GM19351 (cell line): ENCODE measurements around the gene BSN.

Experiments
- ATAC-seq: cut with Tn5 transposase; IDR thresholded peaks from one replicate; pipeline ENCODE4 v1.9.1; 2021; ENCODE audit warnings: mild to moderate bottlenecking, moderate library complexity; ENCODE audit not compliant: unreplicated experiment

The BSN gene

DNA sequence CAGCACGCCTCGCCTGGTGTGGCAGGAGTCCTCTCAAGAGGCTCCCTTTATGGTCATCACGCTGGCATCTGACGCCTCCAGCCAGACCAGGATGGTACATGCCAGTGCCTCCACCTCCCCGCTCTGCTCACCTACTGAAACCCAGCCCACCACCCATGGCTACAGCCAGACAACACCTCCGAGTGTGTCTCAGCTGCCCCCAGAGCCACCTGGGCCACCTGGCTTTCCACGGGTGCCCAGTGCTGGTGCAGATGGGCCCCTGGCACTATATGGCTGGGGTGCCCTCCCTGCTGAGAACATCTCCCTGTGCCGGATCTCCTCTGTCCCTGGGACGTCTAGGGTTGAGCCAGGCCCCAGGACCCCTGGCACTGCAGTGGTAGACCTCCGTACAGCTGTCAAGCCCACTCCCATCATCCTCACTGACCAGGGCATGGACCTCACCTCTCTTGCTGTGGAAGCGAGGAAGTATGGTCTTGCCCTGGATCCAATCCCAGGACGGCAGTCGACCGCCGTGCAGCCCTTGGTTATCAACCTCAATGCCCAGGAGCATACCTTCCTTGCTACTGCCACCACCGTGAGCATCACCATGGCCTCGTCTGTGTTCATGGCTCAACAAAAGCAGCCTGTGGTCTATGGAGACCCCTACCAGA is 100.0 kb downstream of the BSN start:
- ATAC-seq, result no peak

DNA sequence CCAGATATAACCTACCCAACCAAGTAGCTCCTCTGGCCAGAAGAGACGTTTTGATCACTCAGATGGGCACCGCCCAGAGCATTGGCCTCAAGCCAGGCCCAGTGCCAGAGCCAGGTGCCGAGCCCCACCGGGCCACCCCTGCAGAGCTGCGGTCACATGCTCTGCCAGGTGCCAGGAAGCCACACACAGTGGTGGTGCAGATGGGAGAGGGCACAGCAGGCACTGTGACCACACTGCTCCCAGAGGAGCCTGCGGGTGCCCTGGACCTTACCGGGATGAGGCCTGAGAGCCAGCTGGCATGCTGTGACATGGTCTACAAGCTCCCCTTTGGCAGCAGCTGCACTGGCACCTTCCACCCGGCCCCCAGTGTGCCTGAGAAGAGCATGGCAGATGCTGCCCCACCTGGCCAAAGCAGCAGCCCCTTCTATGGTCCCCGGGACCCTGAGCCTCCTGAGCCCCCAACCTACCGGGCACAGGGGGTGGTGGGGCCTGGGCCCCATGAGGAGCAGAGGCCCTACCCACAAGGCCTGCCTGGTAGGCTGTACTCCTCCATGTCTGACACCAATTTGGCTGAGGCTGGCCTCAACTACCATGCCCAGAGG is 100.8 kb downstream of the BSN start:
- no peak for ATAC-seq

DNA sequence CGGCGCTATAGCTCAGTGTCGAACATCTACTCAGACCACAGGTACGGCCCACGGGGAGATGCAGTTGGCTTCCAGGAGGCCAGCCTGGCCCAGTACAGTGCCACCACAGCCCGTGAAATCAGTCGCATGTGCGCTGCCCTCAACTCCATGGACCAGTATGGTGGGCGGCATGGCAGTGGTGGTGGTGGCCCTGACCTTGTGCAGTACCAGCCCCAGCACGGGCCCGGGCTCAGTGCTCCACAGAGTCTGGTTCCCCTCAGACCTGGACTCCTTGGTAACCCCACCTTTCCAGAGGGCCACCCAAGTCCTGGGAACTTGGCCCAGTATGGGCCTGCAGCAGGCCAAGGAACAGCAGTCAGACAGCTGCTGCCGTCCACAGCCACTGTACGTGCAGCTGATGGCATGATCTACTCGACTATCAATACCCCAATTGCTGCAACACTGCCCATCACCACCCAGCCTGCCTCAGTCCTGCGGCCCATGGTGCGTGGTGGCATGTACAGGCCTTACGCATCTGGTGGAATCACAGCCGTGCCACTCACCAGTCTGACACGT is 101.5 kb downstream of the BSN start:
- ATAC-seq, result no peak

DNA sequence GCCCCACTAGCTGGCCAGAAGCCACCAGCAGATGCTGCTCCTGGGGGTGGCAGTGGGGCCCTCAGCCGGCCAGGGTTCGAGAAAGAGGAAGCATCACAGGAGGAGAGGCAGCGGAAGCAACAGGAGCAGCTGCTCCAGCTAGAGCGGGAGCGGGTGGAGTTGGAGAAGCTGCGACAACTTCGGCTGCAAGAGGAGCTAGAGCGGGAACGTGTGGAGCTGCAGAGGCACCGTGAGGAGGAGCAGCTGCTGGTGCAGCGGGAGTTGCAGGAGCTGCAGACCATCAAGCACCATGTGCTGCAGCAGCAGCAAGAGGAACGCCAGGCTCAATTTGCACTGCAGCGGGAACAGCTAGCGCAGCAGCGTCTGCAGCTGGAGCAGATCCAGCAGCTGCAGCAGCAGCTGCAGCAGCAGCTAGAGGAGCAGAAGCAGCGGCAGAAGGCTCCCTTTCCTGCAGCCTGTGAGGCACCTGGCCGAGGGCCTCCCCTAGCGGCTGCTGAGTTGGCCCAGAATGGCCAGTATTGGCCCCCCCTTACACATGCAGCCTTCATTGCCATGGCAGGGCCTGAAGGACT is 102.3 kb downstream of the BSN start:
- no peak for ATAC-seq

DNA sequence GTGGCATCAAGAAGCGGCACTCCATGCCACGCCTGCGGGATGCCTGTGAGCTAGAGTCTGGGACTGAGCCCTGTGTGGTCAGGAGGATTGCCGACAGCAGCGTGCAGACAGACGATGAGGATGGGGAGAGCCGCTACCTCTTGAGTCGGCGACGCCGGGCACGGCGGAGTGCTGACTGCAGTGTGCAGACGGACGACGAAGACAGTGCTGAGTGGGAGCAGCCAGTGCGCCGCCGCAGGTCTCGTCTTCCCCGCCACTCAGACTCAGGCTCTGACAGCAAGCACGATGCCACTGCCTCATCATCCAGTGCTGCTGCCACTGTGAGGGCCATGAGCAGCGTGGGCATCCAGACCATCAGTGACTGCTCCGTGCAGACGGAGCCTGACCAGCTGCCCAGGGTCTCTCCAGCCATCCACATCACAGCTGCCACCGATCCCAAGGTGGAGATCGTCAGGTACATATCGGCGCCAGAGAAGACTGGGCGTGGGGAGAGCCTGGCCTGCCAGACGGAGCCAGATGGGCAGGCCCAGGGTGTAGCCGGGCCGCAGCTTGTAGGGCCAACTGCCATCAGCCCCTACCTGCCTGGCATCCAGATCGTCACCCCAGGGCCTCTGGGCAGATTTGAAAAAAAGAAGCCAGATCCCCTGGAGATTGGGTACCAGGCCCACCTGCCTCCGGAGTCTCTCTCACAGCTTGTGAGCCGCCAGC is 103.1 kb downstream of the BSN start:
- ATAC-seq, result no peak

DNA sequence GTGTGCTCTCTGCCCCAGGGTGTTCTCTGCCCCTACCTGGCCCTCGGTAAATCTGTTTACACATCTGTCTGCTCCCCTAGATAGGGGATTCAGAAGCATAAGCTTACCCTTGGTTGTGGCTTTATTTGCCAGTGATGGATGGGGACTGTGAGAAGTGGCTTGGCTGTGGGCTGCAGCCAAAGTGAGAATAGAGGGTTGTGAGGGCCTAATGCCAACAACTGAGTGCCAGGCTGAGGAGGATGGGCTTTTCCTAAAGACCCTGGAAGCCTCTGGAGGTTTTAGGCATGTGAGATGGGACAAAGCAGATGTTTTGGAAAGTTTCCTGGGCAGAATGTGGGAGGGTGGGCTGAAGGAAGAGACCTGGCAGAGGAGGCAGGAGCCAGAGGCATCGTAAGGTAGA is 104.4 kb downstream of the BSN start:
- no peak for ATAC-seq

DNA sequence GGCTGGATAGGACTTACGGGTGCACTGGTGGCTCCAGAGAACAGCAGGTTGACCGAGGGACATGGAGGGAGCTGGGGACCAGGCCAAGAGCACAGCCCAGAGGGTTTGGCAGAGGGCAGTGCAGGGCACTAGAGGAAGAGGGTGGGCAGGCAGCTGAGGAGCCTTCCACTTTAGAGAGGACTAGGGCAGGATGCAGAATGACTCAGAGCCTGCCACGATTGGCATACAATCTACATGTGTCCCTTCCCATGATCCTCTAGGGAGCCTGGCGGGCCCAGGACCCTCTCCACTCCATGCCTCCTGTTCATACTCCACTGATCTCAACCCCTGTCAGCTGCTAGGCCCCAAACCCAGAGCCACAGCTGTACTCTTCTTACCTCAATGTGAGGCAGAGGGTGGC is 105.5 kb downstream of the BSN start:
- ATAC-seq, result no peak

DNA sequence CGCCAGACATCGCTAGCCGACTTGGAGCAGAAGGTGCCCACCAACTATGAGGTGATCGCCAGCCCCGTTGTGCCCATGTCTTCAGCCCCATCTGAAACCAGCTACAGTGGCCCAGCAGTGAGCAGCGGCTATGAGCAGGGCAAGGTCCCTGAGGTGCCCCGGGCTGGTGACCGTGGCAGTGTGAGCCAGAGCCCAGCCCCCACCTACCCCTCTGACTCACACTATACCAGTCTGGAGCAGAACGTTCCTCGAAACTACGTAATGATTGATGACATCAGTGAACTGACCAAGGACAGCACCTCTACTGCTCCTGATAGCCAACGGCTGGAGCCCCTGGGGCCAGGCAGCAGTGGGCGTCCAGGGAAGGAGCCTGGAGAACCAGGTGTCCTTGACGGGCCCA is 107.0 kb downstream of the BSN start:
- ATAC-seq, result no peak

DNA sequence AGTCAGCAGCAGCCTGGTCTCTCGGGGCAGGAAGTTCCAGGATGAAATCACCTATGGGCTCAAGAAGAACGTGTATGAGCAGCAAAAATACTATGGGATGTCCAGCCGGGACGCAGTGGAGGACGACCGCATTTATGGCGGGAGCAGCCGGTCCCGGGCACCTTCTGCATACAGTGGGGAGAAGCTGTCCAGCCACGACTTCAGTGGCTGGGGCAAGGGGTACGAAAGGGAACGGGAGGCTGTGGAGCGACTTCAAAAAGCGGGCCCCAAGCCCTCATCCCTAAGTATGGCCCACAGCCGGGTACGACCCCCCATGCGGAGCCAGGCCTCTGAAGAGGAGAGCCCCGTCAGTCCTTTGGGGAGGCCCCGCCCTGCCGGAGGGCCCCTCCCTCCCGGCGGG is 107.7 kb downstream of the BSN start:
- no peak for ATAC-seq

DNA sequence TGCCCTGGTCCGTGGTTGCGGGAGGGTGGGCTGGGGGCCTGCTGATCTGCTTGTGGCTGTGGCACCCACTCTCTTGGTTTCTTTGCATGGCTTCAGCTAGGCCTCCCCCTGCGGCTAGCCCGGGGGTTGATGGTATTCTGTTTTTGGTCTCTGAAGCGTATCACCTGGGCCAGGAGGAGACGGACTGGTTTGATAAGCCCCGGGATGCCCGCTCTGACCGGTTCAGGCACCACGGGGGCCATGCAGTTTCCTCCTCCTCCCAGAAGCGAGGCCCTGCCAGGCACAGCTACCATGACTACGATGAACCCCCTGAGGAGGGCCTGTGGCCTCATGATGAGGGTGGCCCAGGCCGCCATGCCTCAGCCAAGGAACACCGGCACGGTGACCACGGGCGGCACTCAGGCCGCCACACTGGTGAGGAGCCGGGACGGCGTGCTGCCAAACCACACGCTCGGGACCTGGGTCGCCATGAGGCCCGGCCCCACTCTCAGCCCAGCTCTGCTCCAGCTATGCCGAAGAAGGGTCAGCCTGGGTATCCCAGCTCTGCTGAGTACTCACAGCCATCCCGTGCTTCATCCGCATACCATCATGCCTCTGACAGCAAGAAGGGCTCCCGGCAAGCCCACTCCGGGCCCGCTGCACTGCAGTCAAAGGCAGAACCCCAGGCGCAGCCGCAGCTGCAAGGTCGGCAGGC is 108.6 kb downstream of the BSN start:
- no peak for ATAC-seq

DNA sequence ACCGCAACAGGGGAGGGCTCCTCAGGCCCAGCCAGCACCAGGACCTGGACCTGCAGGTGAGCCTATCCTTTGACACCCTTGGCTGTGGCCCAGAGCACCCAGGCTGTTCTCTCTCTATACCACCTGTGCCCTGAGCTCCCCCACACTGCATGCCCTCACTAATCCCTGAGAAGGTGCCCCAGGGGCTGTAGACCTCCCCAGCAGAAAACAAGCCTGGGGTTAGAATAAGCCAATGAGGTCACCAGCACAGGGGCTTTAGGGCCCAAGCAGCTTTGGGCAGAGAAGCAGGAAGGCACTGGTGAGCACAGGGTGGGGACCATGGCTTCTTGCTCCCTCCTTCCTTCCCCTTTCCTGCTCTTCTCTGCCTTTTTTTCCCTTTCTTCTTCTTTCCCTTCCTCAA is 109.6 kb downstream of the BSN start:
- ATAC-seq, result no peak

DNA sequence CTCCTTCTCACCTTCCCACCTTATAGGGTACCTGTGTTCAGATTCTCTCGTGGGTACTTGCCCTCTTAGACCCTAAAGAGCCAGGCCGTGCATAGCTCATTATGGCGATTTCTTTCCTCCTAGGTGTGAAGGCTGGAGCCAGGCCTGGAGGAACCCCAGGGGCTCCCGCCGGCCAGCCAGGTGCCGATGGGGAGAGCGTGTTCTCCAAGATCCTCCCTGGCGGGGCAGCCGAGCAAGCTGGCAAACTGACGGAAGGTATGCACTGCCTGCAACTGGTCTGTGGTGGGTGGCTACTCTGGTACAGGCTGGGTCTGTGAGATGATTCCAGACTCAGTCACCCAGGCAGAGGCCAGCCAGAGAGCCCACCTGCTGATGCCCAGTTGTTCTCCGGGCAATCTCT is 110.0 kb downstream of the BSN start:
- ATAC-seq, result no peak

DNA sequence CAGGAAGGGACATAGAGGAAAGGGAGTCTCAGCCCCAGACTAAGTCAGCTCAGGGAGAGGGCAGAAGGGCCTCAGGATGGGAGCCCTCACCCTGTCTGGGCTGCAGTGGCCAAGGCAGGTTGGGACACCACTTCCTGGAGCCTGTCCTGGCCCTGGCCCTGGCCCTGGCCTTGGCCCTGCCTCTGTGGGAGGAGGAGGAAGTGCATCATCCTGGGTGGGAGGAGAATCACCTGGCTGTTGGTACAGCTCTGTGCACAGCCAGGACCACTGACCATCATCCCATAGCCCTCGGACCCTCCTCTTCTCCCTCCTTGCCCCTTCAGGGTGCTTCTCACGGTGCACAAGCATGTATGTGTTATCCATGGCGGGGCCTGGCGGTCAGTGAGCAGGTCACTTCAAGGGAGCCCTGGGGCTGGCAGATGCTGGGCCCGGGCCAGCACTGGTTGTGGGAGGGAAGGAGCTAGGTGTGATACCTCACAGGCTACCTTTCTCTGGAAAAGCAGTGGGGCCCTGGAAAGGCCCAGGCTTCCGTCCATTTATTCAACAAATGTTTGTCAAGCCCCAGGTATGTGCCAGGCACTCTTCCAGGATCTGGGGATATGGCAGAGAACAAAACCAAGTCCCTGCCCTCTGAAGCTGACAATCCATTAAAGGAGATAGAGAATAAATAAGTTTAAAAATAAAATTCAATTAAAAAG is 111.7 kb downstream of the BSN start:
- ATAC-seq, result no peak

DNA sequence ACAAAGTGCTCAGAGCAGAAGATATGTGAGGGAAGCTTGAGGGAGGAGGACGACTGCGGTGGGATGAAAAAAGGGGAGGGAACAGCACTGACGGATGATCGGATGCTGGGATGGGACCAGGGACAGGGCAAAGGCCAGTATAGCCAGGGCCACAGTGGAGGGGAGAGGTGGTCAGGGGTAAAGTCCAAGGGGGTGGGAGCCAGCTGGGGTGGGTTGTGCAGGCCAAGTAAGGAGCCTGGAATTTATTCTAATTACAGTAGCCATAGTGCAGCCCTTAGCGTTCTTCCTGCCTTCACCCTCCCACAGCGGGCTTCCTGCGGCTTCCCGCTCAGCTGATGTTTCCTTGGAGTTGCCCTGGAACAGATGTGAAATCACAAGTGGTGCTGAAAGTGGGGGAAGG is 112.3 kb downstream of the BSN start:
- ATAC-seq, result no peak

DNA sequence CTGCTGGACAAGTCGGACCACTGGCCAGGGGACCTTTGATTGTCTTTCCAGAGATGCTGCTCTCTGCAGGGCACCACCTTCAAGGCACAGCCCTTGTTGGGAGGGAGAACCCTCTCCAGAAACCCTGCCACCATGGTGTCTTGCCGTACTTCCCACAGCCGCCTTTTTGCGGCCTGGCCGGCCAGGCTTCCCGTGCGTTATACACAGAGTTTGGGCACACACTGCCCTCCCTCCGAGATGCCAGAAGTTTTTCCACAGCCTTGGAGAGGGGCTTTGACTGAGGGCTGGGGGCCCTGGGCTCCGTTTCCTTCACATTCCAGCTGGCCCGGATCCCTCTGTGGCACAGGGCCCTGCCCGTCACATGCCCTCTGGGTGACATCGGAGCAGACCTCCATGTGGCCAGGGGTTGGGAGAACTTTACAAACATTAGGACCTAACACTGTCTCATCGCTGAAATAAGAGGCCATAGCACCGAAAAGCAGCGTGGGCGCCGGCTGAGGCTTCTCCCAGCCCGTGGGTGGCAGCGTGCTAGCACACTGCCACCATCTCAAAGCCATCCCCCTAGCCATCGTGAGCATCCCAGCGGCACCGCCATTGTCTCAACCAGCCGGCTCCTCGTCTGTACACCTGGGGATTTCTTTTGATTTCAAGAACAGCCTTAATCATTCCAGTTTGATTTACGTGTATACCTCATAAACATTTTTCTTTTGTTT is 113.6 kb downstream of the BSN start:
- no peak for ATAC-seq

DNA sequence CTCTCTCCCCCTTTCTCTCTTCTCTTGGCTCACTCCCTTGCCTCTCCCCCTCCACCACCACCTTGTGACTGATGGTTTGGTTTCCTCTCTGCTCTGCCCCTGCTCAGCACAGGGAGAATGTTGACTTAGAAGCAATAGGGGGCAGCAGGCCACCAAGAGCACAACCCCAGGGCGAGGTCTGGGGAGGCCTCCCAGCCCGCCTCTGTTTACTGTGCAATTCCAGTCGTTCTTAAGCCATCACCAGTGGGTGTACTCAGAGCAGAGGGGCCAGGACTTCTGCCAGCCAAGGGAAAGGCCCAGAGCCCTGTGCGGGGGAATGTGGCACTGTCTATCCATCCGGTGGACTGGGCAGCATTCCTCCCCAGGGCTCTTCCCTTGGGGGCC is 114.1 kb downstream of the BSN start:
- no peak for ATAC-seq

DNA sequence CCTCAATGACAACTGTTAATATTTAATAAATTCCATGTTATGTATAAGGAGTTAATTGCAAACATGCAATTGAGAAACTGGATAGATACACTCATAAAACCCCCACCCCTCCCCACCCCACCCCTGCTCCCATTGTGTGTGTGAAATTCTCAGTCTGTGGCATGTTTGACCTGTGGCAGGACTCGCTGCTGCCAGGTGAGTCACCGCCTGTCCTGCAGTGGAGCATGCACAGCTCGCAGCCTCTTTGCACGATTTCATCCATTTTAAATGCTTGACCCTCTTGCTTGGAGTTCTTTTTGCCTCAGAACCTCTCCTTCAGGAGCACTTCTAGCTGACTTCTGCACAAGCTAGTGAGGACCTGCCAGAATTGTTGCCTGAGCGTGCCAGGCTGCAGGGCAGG is 114.6 kb downstream of the BSN start:
- no peak for ATAC-seq

DNA sequence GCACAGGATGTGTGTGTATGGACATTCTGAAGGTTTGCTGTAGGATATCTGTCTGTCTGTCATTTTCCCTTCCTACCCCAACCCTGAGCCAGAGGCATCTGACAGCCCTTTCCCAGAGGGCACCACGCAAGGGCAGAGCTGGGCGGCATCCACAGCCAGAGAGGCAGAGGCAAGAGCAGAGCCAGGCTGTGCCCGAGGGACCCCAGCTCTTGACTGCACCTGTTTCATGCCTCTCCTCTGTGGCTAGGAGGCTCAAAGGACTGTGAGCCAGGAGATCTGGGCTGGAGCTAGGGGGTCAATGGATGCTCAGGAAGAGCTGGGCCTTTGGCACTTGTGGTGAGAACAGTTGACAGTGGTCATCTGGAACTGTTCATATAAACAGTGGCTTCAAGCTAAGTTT is 115.1 kb downstream of the BSN start:
- ATAC-seq, result no peak

DNA sequence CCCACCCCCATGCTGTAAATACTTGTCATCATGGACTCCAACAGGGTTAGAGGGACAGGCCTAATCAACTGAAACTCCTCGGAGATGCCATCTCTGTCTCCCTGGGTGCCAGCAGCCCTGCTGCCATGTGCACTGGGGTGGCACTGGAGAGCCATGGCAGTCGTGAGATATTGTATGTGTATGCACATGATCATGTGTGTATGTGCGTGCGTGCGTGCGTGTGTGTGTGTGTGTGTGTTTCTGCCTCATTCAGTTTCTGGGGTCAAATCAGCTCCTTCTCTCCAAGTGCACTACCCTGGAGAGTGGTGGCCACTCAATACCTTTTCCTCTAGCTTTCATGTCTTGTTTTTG is 116.6 kb downstream of the BSN start:
- ATAC-seq, result no peak
